Sigmoid colon (tissue), 7 donors: ENCODE results near the gene NUP54. TPM values are rescaled to one million over a fixed set of nuclear protein-coding genes. Genes with fewer than 3 reads are reported as not detected.

ENCODE experiments used
- DNase-seq: peaks from one replicate; pipeline ENCODE4 v3.0.0-alpha.2; 2019
- H3K27ac ChIP-seq, 4 donors: fragments of 200-600 bp; sonication (generic); one replicate each; pipeline ENCODE4 v1.5.1; 2016 to 2019; ENCODE audit warnings: mild to moderate bottlenecking in 1 of 4
- H3K27me3 ChIP-seq, 3 donors: fragments of 200-600 bp; sonication (generic); one replicate each; pipeline ENCODE4 v1.5.1; 2019; ENCODE audit warnings: mild to moderate bottlenecking in 1 of 3
- H3K36me3 ChIP-seq, 4 donors: fragments of 200-600 bp; sonication (generic); one replicate each; pipeline ENCODE4 v1.5.1; 2016 to 2019
- H3K4me1 ChIP-seq, 4 donors: fragments of 200-600 bp; sonication (generic); one replicate each; pipeline ENCODE4 v1.5.1; 2017 to 2019
- H3K4me3 ChIP-seq, 4 donors: fragments of 200-600 bp; sonication (generic); one replicate each; pipeline ENCODE4 v1.5.1; 2017 to 2019; ENCODE audit warnings: mild to moderate bottlenecking in 2 of 4, moderate library complexity in 1 of 4
- H3K9me3 ChIP-seq, 4 donors: fragments of 200-600 bp in 3 of 4; sonication (generic) in 3 of 4; one replicate each; pipeline versions ENCODE4 v1.5.1 to v1.6.1; 2013 to 2019
- CTCF ChIP-seq, 4 experiments: fragments of 450-650 bp in 3 of 4; fragments of 200-600 bp in 1 of 4; IDR thresholded peaks; one replicate each; pipeline ENCODE4 v1.5.1; 2016 to 2019; ENCODE audit warnings: antibody characterized with exemption in 4 of 4, mild to moderate bottlenecking in 3 of 4, moderate library complexity in 2 of 4
- EP300 ChIP-seq, 4 donors: sonication (generic); formaldehyde crosslinking; IDR thresholded peaks; one replicate each; pipeline ENCODE4 v1.6.1; 2017; ENCODE audit warnings: antibody characterized with exemption in 4 of 4
- POLR2A ChIP-seq, 2 donors: fragments of 450-650 bp; IDR thresholded peaks; one replicate each; pipeline ENCODE4 v1.6.1; 2016; ENCODE audit warnings: antibody characterized with exemption in 2 of 2, mild to moderate bottlenecking in 2 of 2, moderate library complexity in 2 of 2
- POLR2AphosphoS5 ChIP-seq, 4 donors: sonication (generic); formaldehyde crosslinking; IDR thresholded peaks; one replicate each; pipeline ENCODE4 v1.6.1; 2017; ENCODE audit warnings: antibody characterized with exemption in 4 of 4
- WGBS, 2 donors: extraction: QIAGEN DNeasy Blood & Tissue Kit; methylation state at CpG; one replicate each; pipeline ENCODE4 v1.1.7; 2013; 5-methylcytosine and 5-hydroxymethylcytosine counted together
- intact Hi-C: fragments of 100-400 bp; cut with DNase I; formaldehyde crosslinking; loops from one replicate; pipeline ENCODE4 v1.15.1; 2023
- polyA plus RNA-seq, 3 donors: library from polyadenylated mRNA; stranded (reverse); fragments of 200-250 nt; gene quantifications; one replicate each; pipeline ENCODE4 v1.2.3, GENCODE V29; 2013
- total RNA-seq, 4 donors: library from RNA; depleted of rRNA; stranded (reverse); fragments of >200 nt; gene quantifications; one replicate each; pipeline ENCODE4 v1.1.0, GENCODE V29; 2016
- donor health status: healthy with polysubstance abuse.
- donor health status: Bipolar disorder and iron deficiency.
- donor health status: healthy.

NUP54 gene
- total and polyA plus RNA-seq, 7 donors = 16.6 to 57.9 (median 38.0) TPM

GRCh38 chr4:76072760-76073159 is 75.4 kb downstream of the NUP54 start:
- H3K27ac ChIP-seq = no peak overlapping the region
- DNase-seq = no peak
- no peaks in the 10 kb centered on the region for H3K27me3 ChIP-seq
- intact Hi-C loops = no loop called here
- H3K9me3 ChIP-seq = no peaks in the 10 kb centered on the region
- no peaks in the 10 kb centered on the region for H3K36me3 ChIP-seq
- H3K4me1 ChIP-seq = peaks cover 0 to 28% (median 10%) of the 10 kb centered on the region in 4 donors
- TF ChIP-seq POLR2AphosphoS5 (IDR thresholded peaks at IDR 0.05) (no peak), POLR2A (IDR thresholded peaks at IDR 0.05) (no peak), EP300 (IDR thresholded peaks at IDR 0.05) (no peak), CTCF (IDR thresholded peaks at IDR 0.05) (no peak)
- 72 to 87% methylated on average over 4 of the region's 4 CpGs for WGBS, 2 donors
- H3K4me3 ChIP-seq = no peak overlapping the region

- Histone ChIP-seq H3K4me3 (no peak overlapping the region), H3K27me3 (no peaks in the 10 kb centered on the region), H3K9me3 (no peaks in the 10 kb centered on the region), H3K27ac (no peak overlapping the region), H3K36me3 (no peaks in the 10 kb centered on the region), H3K4me1 (peaks cover 0 to 4% (median 0%) of the 10 kb centered on the region in 4 donors)
- intact Hi-C loops = loop anchor here (1.0 to 2.0 kb wide), 2 partner anchors 19 to 72 kb away; no protein-coding TSS in a partner anchor
- peak; percentile 75 for DNase-seq
- WGBS, 2 donors = 0% methylated on average over 2 of the region's 2 CpGs
- TF ChIP-seq EP300 (IDR thresholded peaks at IDR 0.05) (no peak), CTCF (IDR thresholded peaks at IDR 0.05) (peak; percentile 46 to 77 (median 60))
Measured at GRCh38 chr4:76067652-76068286, 80.4 kb downstream of the NUP54 start.

- 80 to 83% methylated on average over 3 of the region's 3 CpGs for WGBS, 2 donors
- Histone ChIP-seq H3K27ac (no peak overlapping the region), H3K4me1 (no peaks in the 10 kb centered on the region), H3K4me3 (no peak overlapping the region), H3K36me3 (no peaks in the 10 kb centered on the region), H3K27me3 (no peaks in the 10 kb centered on the region), H3K9me3 (no peaks in the 10 kb centered on the region)
- intact Hi-C loops = loop anchor here (2.0 kb wide), 1 partner anchor 20 kb away; no protein-coding TSS in a partner anchor
- no peak for TF ChIP-seq POLR2A (IDR thresholded peaks at IDR 0.05)
- TF ChIP-seq POLR2AphosphoS5 (IDR thresholded peaks at IDR 0.05) = no peak
- TF ChIP-seq EP300 (IDR thresholded peaks at IDR 0.05) = no peak
- TF ChIP-seq CTCF (IDR thresholded peaks at IDR 0.05) = no peak
- DNase-seq = no peak
Measured at GRCh38 chr4:76066546-76066945, 81.7 kb downstream of the NUP54 start.

Other genes with a start within 250 kb of the NUP54 start
- gene PPEF2, start 245.9 kb downstream of the NUP54 start, total RNA-seq = under 1 TPM in 2 of 4 donors, not detected in 2; 0.28 to 0.33 TPM
- under 1 TPM in 1 of 3 donors, not detected in 2; 0.03 TPM for gene PPEF2, start 245.9 kb downstream of the NUP54 start, polyA plus RNA-seq
- gene NAAA, start 207.4 kb downstream of the NUP54 start, total RNA-seq = 10 to 100 TPM; 23.3 to 60.6 (median 34.1) TPM
- 10 to 100 TPM; 43.7 to 53.1 (median 45.6) TPM for gene NAAA, start 207.4 kb downstream of the NUP54 start, polyA plus RNA-seq
- 10 to 100 TPM; 33.1 to 38.8 (median 34.2) TPM for gene SDAD1, start 157.5 kb downstream of the NUP54 start, total RNA-seq
- 10 to 100 TPM; 14.1 to 18.3 (median 15.0) TPM for gene SDAD1, start 157.5 kb downstream of the NUP54 start, polyA plus RNA-seq
- gene CXCL9, start 140.9 kb downstream of the NUP54 start, total RNA-seq = not detected
- gene CXCL9, start 140.9 kb downstream of the NUP54 start, polyA plus RNA-seq = 10 to 100 TPM in 1 of 3 donors, 1 to 10 TPM in 1, not detected in 1; 4.9 to 56.9 TPM
- gene CXCL10, start 124.9 kb downstream of the NUP54 start, total RNA-seq = not detected
- gene CXCL10, start 124.9 kb downstream of the NUP54 start, polyA plus RNA-seq = 10 to 100 TPM in 2 of 3 donors, not detected in 1; 13.4 to 77.1 TPM
- gene CXCL11, start 112.3 kb downstream of the NUP54 start, total RNA-seq = not detected
- 10 to 100 TPM in 1 of 3 donors, not detected in 2; 22.0 TPM for gene CXCL11, start 112.3 kb downstream of the NUP54 start, polyA plus RNA-seq
- 1 to 10 TPM; 3.0 to 6.4 (median 5.1) TPM for gene ART3, start 73.7 kb downstream of the NUP54 start, total RNA-seq
- 1 to 10 TPM in 1 of 3 donors, not detected in 2; 5.1 TPM for gene ART3, start 73.7 kb downstream of the NUP54 start, polyA plus RNA-seq
- 100 to 1,000 TPM; 119 to 160 (median 141) TPM for gene SCARB2, start 65.4 kb upstream of the NUP54 start, total RNA-seq
- 10 to 100 TPM; 29.4 to 73.1 (median 38.6) TPM for gene SCARB2, start 65.4 kb upstream of the NUP54 start, polyA plus RNA-seq
- gene FAM47E, start 103.3 kb upstream of the NUP54 start, total RNA-seq = 1 to 10 TPM; 1.7 to 3.3 (median 2.0) TPM
- gene FAM47E, start 103.3 kb upstream of the NUP54 start, polyA plus RNA-seq = 1 to 10 TPM; 2.6 to 6.0 (median 5.4) TPM
- gene STBD1, start 158.3 kb upstream of the NUP54 start, total RNA-seq = 10 to 100 TPM; 11.0 to 17.1 (median 15.3) TPM
- gene STBD1, start 158.3 kb upstream of the NUP54 start, polyA plus RNA-seq = 1 to 10 TPM; 6.0 to 8.8 (median 7.8) TPM